Measurements from ENCODE around the gene IQSEC1. TPM values are rescaled to one million over a fixed set of nuclear protein-coding genes. Genes with fewer than 3 reads are reported as not detected.

IQSEC1 gene
- total RNA-seq, 1 experiment from 2014 or later, result 28.1 TPM

DNA sequence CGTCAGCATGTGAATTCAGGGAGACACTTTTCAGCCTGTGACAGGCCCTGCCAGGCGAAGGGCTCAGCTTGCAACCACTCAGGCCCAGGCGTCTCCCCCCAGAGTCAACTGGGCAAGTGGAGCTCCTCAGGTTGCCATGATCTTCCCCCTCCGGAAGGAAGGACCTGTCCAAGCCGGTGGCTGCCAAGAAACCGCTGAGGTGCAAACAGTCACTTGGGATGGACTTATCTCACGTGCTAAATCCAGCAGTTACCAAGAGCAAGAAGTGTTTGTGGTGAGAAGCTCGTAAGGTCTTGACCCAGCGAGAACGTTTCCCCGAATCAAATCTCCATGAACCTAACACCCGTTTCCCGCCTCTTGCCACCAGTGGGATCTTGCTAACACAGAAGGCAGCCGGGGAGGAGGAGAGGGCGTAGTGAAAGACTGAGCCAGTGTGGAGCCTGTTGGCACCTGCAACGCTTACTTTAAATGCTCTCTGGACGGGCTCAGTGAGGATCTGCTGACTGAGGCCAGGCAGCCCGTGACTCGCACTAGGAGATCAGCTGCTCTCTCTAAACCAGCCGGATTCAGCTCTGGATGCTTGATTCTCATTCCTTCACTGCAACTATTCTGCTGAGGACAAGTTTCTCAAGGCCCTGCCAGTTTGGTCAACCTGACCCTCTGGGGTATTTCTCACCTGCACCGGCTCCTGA is 39.0 kb downstream of the IQSEC1 start:
- DNase-seq (ENCODE audit: low read depth, low spot score) (no peak), ATAC-seq (no peak)
- RAD21 ChIA-PET (ENCODE audit: low non-redundant PET in 1 of 2, low total read pairs in 2 of 2, uncharacterized antibody in 2 of 2, unreplicated experiment in 2 of 2), result no interaction called here
- Histone ChIP-seq H3K4me1 (ENCODE audit: control insufficient read depth in 1 of 2, insufficient read depth in 2 of 2, low read length in 2 of 2) (no peaks in the 10 kb centered on the region), H3K9me3 (ENCODE audit: control insufficient read depth in 1 of 2, insufficient read depth in 1 of 2, low read depth in 1 of 2, low read length in 2 of 2) (no peaks in the 10 kb centered on the region), H3K36me3 (ENCODE audit: control insufficient read depth in 1 of 2, insufficient read depth in 2 of 2, low read length in 2 of 2) (no peaks in the 10 kb centered on the region), H3K27me3 (ENCODE audit: insufficient read depth, low read length) (no peaks in the 10 kb centered on the region), H3K4me2 (ENCODE audit: low read length) (no peak overlapping the region), H4K20me1 (ENCODE audit: insufficient read depth) (no peaks in the 10 kb centered on the region), H2AFZ (ENCODE audit: low read depth, low read length, poor library complexity, severe bottlenecking) (no peak overlapping the region), H3K4me3 (replicated peaks in 1 of 2; ENCODE audit: low read depth in 1 of 2, low read length in 2 of 2) (no peak overlapping the region), H3K27ac (ENCODE audit: low read depth, low read length) (no peak overlapping the region), H3K9me2 (ENCODE audit: insufficient read depth) (no peaks in the 10 kb centered on the region), H3K9ac (ENCODE audit: low read length) (no peak overlapping the region), H3K79me2 (ENCODE audit: insufficient read depth, low read length) (no peaks in the 10 kb centered on the region)
- BruUV-seq (replicated peaks), result no TSS peak
- intact Hi-C loops (cut with micrococcal nuclease), result no loop called here
- no peak for TF ChIP-seq FOSL1 (IDR thresholded peaks at IDR 0.05; ENCODE audit: low read depth)
- TF ChIP-seq CEBPB (IDR thresholded peaks at IDR 0.05; ENCODE audit: low read depth), result no peak
- no peak for TF ChIP-seq POLR2A (IDR thresholded peaks at IDR 0.05; ENCODE audit: borderline replicate concordance, extremely low read depth, insufficient read depth, insufficient read length)
- TF ChIP-seq TCF7L2 (IDR thresholded peaks at IDR 0.05; ENCODE audit: borderline replicate concordance, extremely low read depth, insufficient read depth, insufficient read length), result no peak
- TF ChIP-seq, protein P1, sequence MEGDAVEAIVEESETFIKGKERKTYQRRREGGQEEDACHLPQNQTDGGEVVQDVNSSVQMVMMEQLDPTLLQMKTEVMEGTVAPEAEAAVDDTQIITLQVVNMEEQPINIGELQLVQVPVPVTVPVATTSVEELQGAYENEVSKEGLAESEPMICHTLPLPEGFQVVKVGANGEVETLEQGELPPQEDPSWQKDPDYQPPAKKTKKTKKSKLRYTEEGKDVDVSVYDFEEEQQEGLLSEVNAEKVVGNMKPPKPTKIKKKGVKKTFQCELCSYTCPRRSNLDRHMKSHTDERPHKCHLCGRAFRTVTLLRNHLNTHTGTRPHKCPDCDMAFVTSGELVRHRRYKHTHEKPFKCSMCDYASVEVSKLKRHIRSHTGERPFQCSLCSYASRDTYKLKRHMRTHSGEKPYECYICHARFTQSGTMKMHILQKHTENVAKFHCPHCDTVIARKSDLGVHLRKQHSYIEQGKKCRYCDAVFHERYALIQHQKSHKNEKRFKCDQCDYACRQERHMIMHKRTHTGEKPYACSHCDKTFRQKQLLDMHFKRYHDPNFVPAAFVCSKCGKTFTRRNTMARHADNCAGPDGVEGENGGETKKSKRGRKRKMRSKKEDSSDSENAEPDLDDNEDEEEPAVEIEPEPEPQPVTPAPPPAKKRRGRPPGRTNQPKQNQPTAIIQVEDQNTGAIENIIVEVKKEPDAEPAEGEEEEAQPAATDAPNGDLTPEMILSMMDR (IDR thresholded peaks at IDR 0.05 in 2 of 3, conservative IDR thresholded peaks at IDR 0.05 in 1 of 3; ENCODE audit: borderline replicate concordance in 1 of 3, insufficient read depth in 1 of 3, low read depth in 2 of 3, low read length in 2 of 3), result no peak
- no peak for TF ChIP-seq ZNF274 (IDR thresholded peaks at IDR 0.05; ENCODE audit: low read depth, low read length)
- TF ChIP-seq, protein P2, sequence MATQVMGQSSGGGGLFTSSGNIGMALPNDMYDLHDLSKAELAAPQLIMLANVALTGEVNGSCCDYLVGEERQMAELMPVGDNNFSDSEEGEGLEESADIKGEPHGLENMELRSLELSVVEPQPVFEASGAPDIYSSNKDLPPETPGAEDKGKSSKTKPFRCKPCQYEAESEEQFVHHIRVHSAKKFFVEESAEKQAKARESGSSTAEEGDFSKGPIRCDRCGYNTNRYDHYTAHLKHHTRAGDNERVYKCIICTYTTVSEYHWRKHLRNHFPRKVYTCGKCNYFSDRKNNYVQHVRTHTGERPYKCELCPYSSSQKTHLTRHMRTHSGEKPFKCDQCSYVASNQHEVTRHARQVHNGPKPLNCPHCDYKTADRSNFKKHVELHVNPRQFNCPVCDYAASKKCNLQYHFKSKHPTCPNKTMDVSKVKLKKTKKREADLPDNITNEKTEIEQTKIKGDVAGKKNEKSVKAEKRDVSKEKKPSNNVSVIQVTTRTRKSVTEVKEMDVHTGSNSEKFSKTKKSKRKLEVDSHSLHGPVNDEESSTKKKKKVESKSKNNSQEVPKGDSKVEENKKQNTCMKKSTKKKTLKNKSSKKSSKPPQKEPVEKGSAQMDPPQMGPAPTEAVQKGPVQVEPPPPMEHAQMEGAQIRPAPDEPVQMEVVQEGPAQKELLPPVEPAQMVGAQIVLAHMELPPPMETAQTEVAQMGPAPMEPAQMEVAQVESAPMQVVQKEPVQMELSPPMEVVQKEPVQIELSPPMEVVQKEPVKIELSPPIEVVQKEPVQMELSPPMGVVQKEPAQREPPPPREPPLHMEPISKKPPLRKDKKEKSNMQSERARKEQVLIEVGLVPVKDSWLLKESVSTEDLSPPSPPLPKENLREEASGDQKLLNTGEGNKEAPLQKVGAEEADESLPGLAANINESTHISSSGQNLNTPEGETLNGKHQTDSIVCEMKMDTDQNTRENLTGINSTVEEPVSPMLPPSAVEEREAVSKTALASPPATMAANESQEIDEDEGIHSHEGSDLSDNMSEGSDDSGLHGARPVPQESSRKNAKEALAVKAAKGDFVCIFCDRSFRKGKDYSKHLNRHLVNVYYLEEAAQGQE (IDR thresholded peaks at IDR 0.05; ENCODE audit: low read depth), result no peak
- TF ChIP-seq EGR1 (IDR thresholded peaks at IDR 0.05; ENCODE audit: low read depth), result no peak
- TF ChIP-seq, protein P3, sequence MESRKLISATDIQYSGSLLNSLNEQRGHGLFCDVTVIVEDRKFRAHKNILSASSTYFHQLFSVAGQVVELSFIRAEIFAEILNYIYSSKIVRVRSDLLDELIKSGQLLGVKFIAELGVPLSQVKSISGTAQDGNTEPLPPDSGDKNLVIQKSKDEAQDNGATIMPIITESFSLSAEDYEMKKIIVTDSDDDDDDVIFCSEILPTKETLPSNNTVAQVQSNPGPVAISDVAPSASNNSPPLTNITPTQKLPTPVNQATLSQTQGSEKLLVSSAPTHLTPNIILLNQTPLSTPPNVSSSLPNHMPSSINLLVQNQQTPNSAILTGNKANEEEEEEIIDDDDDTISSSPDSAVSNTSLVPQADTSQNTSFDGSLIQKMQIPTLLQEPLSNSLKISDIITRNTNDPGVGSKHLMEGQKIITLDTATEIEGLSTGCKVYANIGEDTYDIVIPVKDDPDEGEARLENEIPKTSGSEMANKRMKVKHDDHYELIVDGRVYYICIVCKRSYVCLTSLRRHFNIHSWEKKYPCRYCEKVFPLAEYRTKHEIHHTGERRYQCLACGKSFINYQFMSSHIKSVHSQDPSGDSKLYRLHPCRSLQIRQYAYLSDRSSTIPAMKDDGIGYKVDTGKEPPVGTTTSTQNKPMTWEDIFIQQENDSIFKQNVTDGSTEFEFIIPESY (IDR thresholded peaks at IDR 0.05; ENCODE audit: extremely low read depth, insufficient replicate concordance, low read length), result no peak
- TF ChIP-seq, protein P4, sequence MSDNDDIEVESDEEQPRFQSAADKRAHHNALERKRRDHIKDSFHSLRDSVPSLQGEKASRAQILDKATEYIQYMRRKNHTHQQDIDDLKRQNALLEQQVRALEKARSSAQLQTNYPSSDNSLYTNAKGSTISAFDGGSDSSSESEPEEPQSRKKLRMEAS (IDR thresholded peaks at IDR 0.05), result no peak
- TF ChIP-seq YY1 (IDR thresholded peaks at IDR 0.05; ENCODE audit: extremely low read depth, insufficient replicate concordance, low read depth, low read length), result no peak
- TF ChIP-seq EZH2 (IDR thresholded peaks at IDR 0.05), result no peak
- TF ChIP-seq JUND (IDR thresholded peaks at IDR 0.05), result no peak
- no peak for TF ChIP-seq SIN3A (IDR thresholded peaks at IDR 0.05; ENCODE audit: low read depth)
- TF ChIP-seq SP1 (IDR thresholded peaks at IDR 0.05; ENCODE audit: low read depth), result no peak
- TF ChIP-seq, protein P5, sequence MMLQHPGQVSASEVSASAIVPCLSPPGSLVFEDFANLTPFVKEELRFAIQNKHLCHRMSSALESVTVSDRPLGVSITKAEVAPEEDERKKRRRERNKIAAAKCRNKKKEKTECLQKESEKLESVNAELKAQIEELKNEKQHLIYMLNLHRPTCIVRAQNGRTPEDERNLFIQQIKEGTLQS (IDR thresholded peaks at IDR 0.05), result no peak
- TF ChIP-seq RAD21 (IDR thresholded peaks at IDR 0.05; ENCODE audit: low read depth), result no peak
- TF ChIP-seq ELF1 (IDR thresholded peaks at IDR 0.05; ENCODE audit: borderline replicate concordance, low read depth), result no peak
- TF ChIP-seq CBX3 (IDR thresholded peaks at IDR 0.05; ENCODE audit: low read depth), result no peak
- CTCF ChIA-PET, result no interaction called here
- POLR2A ChIA-PET, result no interaction called here
